GM10248 (cell line): Measurements from ENCODE around the gene AAGAB.

Source experiments
- CTCF ChIA-PET: fragments of 300-600 bp; sonication (Branson Sonifier 250); formaldehyde crosslinking; extraction: SDS; loops from one replicate; lab custom pipeline; 2021; ENCODE audit warnings: antibody characterized with exemption; lab: Yijun Ruan, JAX
- POLR2A ChIA-PET: fragments of 350-650 bp; sonication (Branson Sonifier 250); formaldehyde crosslinking; extraction: SDS; loops from one replicate; lab custom pipeline; 2020; ENCODE audit warnings: antibody characterized with exemption; lab: Yijun Ruan, JAX
- DNase-seq: peaks from one replicate; pipeline ENCODE4 v3.0.0; 2012; ENCODE audit errors: extremely low spot score
- CTCF ChIP-seq: IDR thresholded peaks from 2 replicates; pipeline ENCODE4 v1.5.1; 2012; ENCODE audit warnings: mild to moderate bottlenecking, low read depth; ENCODE audit errors: extremely low read depth, missing control alignments, control extremely low read depth

AAGAB gene

GRCh38 chr15:67227846-67228245, 26.6 kb downstream of the AAGAB start:
- CTCF ChIA-PET = interaction anchor here (0.8 kb wide), 1 partner anchor 12 kb away, joined by 4 read pairs; no protein-coding TSS in a partner anchor
- no peak for TF ChIP-seq CTCF
- DNase-seq = no peak
- POLR2A ChIA-PET = no interaction called here

- DNase-seq = no peak
- TF ChIP-seq CTCF = no peak
- CTCF ChIA-PET = interaction anchor here (0.8 kb wide), 1 partner anchor 12 kb away, joined by 4 read pairs; no protein-coding TSS in a partner anchor
- POLR2A ChIA-PET = no interaction called here
Measured at GRCh38 chr15:67227431-67227830, 27.0 kb downstream of the AAGAB start.

- POLR2A ChIA-PET = no interaction called here
- no peak for DNase-seq
- TF ChIP-seq CTCF = no peak
- CTCF ChIA-PET = no interaction called here
Measured at GRCh38 chr15:67225336-67225735, 29.1 kb downstream of the AAGAB start.

- ChIA-PET POLR2A (no interaction called here), CTCF (no interaction called here)
- DNase-seq = no peak
- no peak for TF ChIP-seq CTCF
Measured at GRCh38 chr15:67224889-67225288, 29.6 kb downstream of the AAGAB start.

- ChIA-PET CTCF (interaction anchor here (1.1 kb wide), 1 partner anchor 20 kb away, joined by 4 read pairs; no protein-coding TSS in a partner anchor), POLR2A (no interaction called here)
- no peak for DNase-seq
- TF ChIP-seq CTCF = no peak
Measured at GRCh38 chr15:67219288-67219687, 35.2 kb downstream of the AAGAB start.

GRCh38 chr15:67218428-67218827, 36.0 kb downstream of the AAGAB start:
- no peak for DNase-seq
- CTCF ChIA-PET = interaction anchor here (1.1 to 1.2 kb wide), 2 partner anchors 10 to 21 kb away, joined by 3 to 4 read pairs; no protein-coding TSS in a partner anchor
- no peak for TF ChIP-seq CTCF
- POLR2A ChIA-PET = no interaction called here
